NCI-H345 (cell line): ENCODE results near the gene MYG1.

Experiments used
- DNase-seq: peaks from one replicate; lab custom pipeline; 2025; lab: John Stamatoyannopoulos, UW

MYG1 gene

DNA sequence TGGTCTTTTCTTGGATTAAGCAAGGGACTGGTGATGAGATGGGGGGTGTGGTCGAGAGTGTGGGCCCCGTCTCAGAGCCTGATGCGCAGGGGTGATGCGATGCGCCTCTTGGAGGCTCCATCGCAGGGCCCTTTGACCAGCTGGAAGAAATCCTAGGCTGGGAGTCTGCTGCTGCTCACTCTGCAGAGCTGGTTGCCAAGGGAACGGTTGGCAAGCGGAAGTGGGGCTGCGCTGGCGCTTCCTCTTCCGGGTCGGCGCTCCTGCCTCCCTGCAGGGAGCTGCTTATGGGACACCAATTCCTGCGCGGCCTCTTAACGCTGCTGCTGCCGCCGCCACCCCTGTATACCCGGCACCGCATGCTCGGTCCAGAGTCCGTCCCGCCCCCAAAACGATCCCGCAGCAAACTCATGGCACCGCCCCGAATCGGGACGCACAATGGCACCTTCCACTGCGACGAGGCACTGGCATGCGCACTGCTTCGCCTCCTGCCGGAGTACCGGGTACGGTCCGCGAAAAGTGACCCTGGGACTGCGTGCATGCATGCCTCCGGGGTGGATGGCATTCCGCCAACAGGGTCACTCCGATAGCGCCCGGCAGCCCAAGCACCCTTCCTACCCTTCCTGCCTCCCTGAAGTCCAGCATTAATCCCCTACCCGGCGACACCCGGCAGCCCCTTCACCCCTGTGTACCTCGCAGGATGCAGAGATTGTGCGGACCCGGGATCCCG lies at the start of gene MYG1:
TSS of gene MYG1 (plus strand) at position 242 of the 727 bp plus-strand sequence. CDS start at position 285, 43 bp downstream.
- DNase-seq, result peak; percentile 92

DNA sequence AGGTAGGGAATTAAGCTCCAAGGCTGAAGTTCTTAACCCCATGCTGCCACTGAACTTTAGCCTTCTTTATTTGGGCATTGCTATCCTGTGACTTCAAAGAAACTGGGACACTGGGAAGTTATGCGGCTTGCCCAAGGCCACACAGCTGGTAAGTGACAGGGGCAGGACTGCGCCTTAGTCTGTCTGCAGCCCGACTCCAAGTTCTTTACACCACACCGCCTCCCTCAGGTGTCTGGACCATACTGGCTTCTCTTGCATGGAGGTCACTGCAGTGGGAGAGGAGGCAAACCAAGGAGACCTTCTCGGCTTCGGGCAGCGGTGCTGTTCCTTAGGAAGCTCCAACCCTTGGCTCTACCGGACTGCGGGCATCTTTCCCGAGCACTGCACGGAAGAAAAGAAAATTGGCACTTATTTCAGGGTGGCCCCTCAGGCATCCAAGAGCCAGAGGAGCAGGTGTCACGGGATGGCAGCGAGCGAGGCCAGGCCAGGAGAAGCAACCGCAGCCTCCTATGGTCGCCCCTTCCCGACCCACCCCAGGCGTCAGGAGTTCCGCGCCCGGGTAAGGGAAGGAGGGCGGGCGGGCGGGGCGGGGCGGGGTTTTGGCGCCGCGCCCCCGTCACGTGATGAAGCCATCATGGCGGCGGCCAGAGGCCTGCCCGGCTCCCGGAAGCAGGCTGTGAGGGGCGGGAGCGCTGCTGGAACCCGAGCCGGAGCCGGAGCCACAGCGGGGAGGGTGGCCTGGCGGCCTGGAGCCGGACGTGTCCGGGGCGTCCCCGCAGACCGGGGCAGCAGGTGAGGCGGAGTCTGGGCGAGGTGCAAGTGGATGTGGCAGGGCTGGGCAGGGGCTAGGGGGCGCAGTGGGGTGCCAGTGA lies 47.8 kb upstream of the MYG1 start:
- DNase-seq, result peak; percentile 80

GRCh38 chr12:53252349-53252916 lies 47.1 kb upstream of the MYG1 start:
- peak; percentile 32 for DNase-seq

GRCh38 chr12:53253298-53253697 lies 46.2 kb upstream of the MYG1 start:
- no peak for DNase-seq

- DNase-seq, result no peak
Measured at GRCh38 chr12:53254816-53255545, 44.5 kb upstream of the MYG1 start.

DNA sequence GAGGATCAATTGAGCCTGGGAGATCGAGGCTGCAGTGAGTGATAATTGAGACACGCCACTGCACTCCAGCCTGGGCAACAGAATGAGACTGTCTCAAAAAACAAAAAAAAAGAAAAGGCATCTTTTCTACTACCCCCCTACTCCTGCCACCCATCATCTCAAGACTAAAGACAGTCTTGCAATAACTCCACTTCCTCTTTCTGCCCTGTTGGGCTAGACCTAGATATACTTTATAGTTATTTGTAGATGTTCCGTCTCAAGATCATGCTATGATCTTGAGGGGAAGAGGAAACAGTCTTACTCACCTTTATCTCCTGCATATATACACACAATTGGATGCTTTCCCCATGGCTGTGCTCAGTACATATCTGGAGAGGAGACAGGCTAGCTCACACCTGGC lies 43.5 kb upstream of the MYG1 start:
- DNase-seq, result no peak

DNA sequence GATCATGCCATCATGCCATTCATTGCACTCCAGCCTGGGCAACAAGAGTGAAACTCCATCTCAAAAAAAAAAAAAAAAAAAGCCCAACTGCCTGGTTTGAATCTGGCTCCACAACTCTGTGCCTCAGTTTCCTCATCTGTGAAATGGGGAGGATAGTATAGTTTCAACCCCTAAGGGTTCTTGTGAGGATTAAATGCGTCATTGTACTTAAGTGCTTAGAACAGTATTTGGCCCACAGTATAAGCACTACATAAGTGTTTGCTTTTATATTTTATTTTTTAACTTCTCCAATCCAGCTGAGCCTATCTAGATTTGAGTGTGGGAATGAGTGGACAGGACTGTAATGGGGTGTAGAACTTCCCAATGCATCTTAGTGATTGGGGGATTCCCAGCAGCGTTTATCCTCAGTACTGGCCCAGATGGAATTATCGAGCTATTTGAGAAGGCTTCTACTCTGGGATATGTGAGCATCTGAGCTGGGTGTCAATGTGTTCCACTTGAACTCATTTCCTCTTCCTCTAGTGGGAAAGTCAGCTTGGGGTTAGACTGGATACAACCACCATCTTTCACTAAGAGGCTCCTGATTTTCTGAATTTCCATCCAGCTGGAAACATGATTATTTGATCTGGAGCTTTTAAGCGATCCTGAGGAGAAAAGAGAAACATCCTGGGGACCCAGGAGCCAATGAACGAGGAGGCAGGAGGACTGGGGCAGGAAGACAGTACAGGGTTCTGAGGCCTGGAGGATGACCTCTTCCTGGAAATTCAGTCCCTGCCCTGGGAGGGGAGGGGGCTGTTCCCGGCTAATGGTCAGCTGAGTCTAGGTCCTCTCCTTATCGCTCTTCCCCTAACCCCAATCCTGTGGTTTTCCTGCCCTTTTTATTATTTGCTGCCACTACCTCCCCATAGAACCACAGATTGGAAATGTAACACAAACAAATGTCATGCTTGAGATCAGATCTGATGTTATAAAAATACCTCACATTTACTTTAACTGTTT lies 40.7 kb upstream of the MYG1 start:
- no peak for DNase-seq

DNA sequence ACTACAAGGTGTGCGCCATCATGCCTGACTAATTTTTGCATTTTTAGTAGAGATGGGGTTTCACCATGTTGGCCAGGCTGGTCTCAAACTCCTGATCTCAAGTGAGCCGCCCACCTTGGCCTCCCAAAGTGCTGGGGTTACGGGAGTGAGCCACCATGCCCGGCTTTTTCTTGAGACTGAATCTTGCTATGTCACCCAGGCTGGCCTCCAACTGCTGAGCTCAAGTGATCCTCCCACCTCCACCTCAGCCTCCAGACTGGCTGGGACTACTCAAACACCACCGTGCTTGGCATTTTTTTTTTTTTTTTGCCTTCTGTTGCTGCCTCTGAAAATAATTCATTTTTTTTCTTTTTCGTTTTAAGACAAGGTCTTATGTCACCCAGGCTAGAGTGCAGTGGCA lies 39.6 kb upstream of the MYG1 start:
- DNase-seq, result no peak

DNA sequence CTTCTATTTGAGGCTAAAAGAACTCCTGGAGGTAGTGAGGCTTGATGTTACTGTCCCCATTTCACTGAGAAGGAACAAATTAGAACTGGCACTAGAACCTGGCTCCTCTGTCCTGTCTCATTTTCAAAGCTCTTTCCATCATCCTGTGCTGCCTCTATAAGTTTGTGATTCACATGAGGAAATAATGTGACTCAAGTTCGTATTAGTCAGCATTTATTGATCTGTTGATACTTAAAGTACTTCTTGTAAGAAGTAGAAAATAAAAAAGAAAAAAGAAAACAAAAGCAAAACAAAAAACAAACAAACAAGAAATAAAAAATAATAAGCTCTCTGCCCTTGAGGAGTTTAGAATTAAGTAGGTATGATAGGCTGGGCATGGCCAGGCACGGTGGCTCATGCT lies 33.7 kb upstream of the MYG1 start:
- no peak for DNase-seq

- no peak for DNase-seq
Measured at GRCh38 chr12:53267306-53267998, 32.0 kb upstream of the MYG1 start.

GRCh38 chr12:53267999-53268629 lies 31.4 kb upstream of the MYG1 start, which contains the start of gene ESPL1:
ESPL1 (plus strand) TSS chr12:53268299; CDS start chr12:53268767, 468 bp downstream.
- peak; percentile 81 for DNase-seq

GRCh38 chr12:53268630-53269562 lies 30.6 kb upstream of the MYG1 start:
- no peak for DNase-seq

DNA sequence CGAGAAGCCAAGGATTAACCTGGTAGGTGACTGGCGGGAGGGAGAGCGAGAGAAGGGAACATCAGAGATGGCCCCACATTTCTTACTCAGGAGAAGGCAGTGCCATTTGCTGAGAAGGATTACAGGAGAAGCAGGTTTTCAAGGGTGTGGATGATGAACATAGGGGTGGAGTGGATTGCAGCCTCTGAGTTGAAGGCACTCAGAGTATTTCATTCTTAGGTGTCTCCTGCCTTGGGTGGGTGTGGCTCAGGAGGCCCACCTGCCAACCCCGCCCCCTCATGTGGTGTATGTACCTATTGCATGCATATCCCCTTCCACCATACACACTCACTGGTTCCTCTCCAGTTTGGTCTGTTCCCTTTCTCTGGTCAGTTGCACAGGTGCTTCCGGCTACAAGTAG lies 25.1 kb upstream of the MYG1 start:
- no peak for DNase-seq

DNA sequence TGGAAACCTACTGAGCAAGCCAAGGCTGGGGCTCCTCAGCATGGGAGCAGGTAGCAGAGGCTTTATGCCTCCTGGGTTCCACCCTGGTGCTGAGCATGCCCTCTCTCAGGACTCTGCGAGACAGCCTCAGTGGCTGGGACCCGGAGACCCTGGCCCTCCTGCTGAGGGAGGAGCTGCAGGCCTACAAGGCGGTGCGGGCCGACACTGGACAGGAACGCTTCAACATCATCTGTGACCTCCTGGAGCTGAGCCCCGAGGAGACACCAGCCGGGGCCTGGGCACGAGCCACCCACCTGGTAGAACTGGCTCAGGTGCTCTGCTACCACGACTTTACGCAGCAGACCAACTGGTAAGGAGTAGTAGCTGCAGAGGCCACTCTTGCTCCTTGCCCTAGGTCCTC lies 23.0 kb upstream of the MYG1 start:
- DNase-seq, result no peak

DNA sequence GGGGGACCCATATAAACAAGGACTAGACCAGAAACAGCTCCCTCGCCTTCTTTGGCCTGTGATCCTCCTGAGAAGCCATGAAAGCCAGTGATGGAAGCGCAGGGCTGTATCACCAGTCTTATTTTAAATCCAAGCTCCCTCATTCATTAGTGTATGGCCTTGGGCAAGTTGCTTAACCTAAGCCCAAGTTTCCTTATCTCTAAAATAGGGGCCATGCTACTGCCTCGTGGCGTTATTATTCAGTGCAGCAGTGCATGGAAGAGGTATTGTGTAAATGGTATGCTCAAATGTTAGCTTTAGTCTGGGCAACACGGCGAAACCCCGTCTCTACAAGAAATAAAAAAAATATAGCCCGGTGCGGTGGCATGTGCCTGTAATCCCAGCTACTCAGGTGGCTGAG lies 21.5 kb upstream of the MYG1 start:
- no peak for DNase-seq

- DNase-seq, result no peak
Measured at GRCh38 chr12:53279283-53279869, 20.1 kb upstream of the MYG1 start.

GRCh38 chr12:53279888-53280498 lies 19.5 kb upstream of the MYG1 start:
- no peak for DNase-seq

DNA sequence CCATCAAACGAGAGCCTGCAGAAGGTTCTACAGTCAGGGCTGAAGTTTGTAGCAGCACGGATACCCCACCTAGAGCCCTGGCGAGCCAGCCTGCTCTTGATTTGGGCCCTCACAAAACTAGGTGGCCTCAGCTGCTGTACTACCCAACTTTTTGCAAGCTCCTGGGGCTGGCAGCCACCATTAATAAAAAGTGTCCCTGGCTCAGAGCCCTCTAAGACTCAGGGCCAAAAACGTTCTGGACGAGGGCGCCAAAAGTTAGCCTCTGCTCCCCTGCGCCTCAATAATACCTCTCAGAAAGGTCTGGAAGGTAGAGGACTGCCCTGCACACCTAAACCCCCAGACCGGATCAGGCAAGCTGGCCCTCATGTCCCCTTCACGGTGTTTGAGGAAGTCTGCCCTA lies 13.0 kb upstream of the MYG1 start:
- no peak for DNase-seq
